ENCODE results near the gene RABEPK.

DNA sequence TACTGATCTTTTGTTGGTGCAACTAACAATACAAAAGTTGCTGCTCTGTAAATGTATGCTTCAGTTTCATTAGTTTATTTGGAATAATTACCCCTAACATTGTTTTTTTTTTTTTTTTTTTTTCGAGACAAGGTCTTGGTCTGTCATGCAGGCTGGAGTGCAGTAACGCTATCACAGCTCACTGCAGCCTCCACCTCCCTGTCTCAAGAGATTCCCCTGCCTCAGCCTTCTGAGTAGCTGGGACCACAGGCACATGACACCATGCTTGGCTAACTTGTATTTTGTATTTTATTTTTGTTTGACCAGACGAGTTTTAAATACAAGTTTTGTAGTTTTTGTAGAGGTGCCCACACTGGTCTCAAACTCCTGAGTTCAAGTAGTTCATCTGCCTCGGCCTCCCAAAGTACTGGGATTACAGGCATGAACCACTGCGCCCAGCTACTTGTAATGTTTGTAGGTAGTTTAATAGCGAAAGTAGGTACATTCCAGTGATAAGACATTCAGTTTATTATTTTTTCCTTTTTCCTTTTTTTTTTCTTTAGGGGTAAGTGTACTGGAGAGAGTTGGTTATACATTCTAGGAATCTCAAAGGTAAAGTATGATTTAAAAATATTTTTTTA, 68.2 kb downstream of the RABEPK start:
- TF ChIP-seq EZH2 (IDR thresholded peaks at IDR 0.05; ENCODE audit: low read depth) = no peak
- TF ChIP-seq, protein P1, sequence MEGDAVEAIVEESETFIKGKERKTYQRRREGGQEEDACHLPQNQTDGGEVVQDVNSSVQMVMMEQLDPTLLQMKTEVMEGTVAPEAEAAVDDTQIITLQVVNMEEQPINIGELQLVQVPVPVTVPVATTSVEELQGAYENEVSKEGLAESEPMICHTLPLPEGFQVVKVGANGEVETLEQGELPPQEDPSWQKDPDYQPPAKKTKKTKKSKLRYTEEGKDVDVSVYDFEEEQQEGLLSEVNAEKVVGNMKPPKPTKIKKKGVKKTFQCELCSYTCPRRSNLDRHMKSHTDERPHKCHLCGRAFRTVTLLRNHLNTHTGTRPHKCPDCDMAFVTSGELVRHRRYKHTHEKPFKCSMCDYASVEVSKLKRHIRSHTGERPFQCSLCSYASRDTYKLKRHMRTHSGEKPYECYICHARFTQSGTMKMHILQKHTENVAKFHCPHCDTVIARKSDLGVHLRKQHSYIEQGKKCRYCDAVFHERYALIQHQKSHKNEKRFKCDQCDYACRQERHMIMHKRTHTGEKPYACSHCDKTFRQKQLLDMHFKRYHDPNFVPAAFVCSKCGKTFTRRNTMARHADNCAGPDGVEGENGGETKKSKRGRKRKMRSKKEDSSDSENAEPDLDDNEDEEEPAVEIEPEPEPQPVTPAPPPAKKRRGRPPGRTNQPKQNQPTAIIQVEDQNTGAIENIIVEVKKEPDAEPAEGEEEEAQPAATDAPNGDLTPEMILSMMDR (conservative IDR thresholded peaks at IDR 0.05) = no peak

Data from PC-9 (cell line).